Lower lobe of right lung (tissue), 2 donors: Measurements from ENCODE around the gene NCF4. TPM values are rescaled to one million over a fixed set of nuclear protein-coding genes. Genes with fewer than 3 reads are reported as not detected.

Experiments used
- ATAC-seq, 2 donors: fragments of 200-7000 bp; cut with Tn5 transposase; one replicate each; pipeline ENCODE4 v1.9.1; 2020 to 2022; ENCODE audit warnings: mild to moderate bottlenecking in 2 of 2, moderate library complexity in 2 of 2
- DNase-seq: peaks from one replicate; pipeline ENCODE4 v3.0.0-alpha.2; 2020
- H3K27ac ChIP-seq: fragments of 200-600 bp; one replicate; pipeline ENCODE4 v1.8.0; 2022
- H3K27me3 ChIP-seq: fragments of 200-600 bp; one replicate; pipeline ENCODE4 v1.8.0; 2022; ENCODE audit warnings: low read depth
- H3K36me3 ChIP-seq: fragments of 200-600 bp; one replicate; pipeline ENCODE4 v1.8.0; 2022; ENCODE audit warnings: mild to moderate bottlenecking
- H3K4me1 ChIP-seq: fragments of 200-600 bp; one replicate; pipeline ENCODE4 v1.8.0; 2022
- H3K4me3 ChIP-seq: fragments of 200-600 bp; one replicate; pipeline ENCODE4 v1.8.0; 2022; ENCODE audit warnings: mild to moderate bottlenecking
- H3K9me3 ChIP-seq: fragments of 200-600 bp; one replicate; pipeline ENCODE4 v1.8.0; 2022
- CTCF ChIP-seq: fragments of 200-600 bp; IDR thresholded peaks from one replicate; pipeline ENCODE4 v1.8.0; 2022; ENCODE audit warnings: antibody characterized with exemption, mild to moderate bottlenecking
- intact Hi-C: fragments of 100-400 bp; cut with DNase I; formaldehyde crosslinking; loops from one replicate; pipeline ENCODE4 v1.11.0; 2022
- total RNA-seq: library from RNA; stranded (reverse); fragmentation: NEBNext Ultra II Directional; extraction: Animal tissue kit (Norgen Biotek cat#: 25700); gene quantifications from one replicate; pipeline ENCODE4 v1.2.1, GENCODE V29; 2021
- donor health status: DM: no; HTN: yes; CAD: no; lungs with severe emphysema.

Gene NCF4
- total RNA-seq, 1 donor from 2014 or later = 55.3 TPM

- Histone ChIP-seq H3K36me3 (peaks cover 5% of the 10 kb centered on the region), H3K27ac (no peak overlapping the region), H3K9me3 (no peaks in the 10 kb centered on the region), H3K27me3 (peaks cover 6% of the 10 kb centered on the region), H3K4me3 (no peak overlapping the region), H3K4me1 (peaks cover 9% of the 10 kb centered on the region)
- intact Hi-C loops = loop anchor here (10.0 kb wide), 1 partner anchor 64 kb away; no protein-coding TSS in a partner anchor
- ATAC-seq = no peak
- DNase-seq = no peak
- TF ChIP-seq CTCF = no peak
Observed at GRCh38 chr22:36918586-36919284, 57.9 kb downstream of the NCF4 start.

GRCh38 chr22:36921309-36922104, 60.7 kb downstream of the NCF4 start:
- Histone ChIP-seq H3K9me3 (no peaks in the 10 kb centered on the region), H3K27ac (no peak overlapping the region), H3K4me1 (peaks cover 9% of the 10 kb centered on the region), H3K27me3 (peaks cover 6% of the 10 kb centered on the region), H3K36me3 (peaks cover 18% of the 10 kb centered on the region), H3K4me3 (no peak overlapping the region)
- ATAC-seq = peak; percentile 57 to 71
- no peak for DNase-seq
- TF ChIP-seq CTCF = no peak
- intact Hi-C loops = no loop called here

- no peak for DNase-seq
- no peak for TF ChIP-seq CTCF
- Histone ChIP-seq H3K27me3 (peaks cover 6% of the 10 kb centered on the region), H3K4me1 (peaks cover 9% of the 10 kb centered on the region), H3K9me3 (no peaks in the 10 kb centered on the region), H3K36me3 (peaks cover 22% of the 10 kb centered on the region), H3K4me3 (no peak overlapping the region), H3K27ac (no peak overlapping the region)
- peak; percentile 17 to 29 for ATAC-seq
- intact Hi-C loops = no loop called here
Observed at GRCh38 chr22:36922105-36922608, 61.4 kb downstream of the NCF4 start.

GRCh38 chr22:36922711-36923110, 61.9 kb downstream of the NCF4 start:
- peaks cover 6% of the 10 kb centered on the region for H3K27me3 ChIP-seq
- DNase-seq (no peak), ATAC-seq (no peak)
- H3K36me3 ChIP-seq = peaks cover 23% of the 10 kb centered on the region
- no peak overlapping the region for H3K4me3 ChIP-seq
- no peak overlapping the region for H3K27ac ChIP-seq
- intact Hi-C loops = no loop called here
- no peak for TF ChIP-seq CTCF
- H3K4me1 ChIP-seq = peaks cover 9% of the 10 kb centered on the region
- no peaks in the 10 kb centered on the region for H3K9me3 ChIP-seq

GRCh38 chr22:36923131-36923788, 62.5 kb downstream of the NCF4 start:
- Histone ChIP-seq H3K9me3 (no peaks in the 10 kb centered on the region), H3K4me1 (peaks cover 9% of the 10 kb centered on the region), H3K36me3 (peaks cover 25% of the 10 kb centered on the region), H3K27me3 (peaks cover 6% of the 10 kb centered on the region), H3K27ac (no peak overlapping the region), H3K4me3 (no peak overlapping the region)
- ATAC-seq (peak; percentile 12), DNase-seq (no peak)
- no peak for TF ChIP-seq CTCF
- intact Hi-C loops = no loop called here
